ENCODE results near the gene ACER2. TPM values are rescaled to one million over a fixed set of nuclear protein-coding genes. Genes with fewer than 3 reads are reported as not detected.
"Not testable (repeated sequence)": the region's sequence is repeated elsewhere in the genome, so short reads cannot be mapped to it uniquely, and the experiment has no call there.

ACER2 gene
- total RNA-seq, 1 experiment from 2014 or later = 8.8 TPM

GRCh38 chr9:19431361-19432171 lies 22.8 kb downstream of the ACER2 start (continued):
- no peak for TF ChIP-seq IRF1 (CRISPR knock-in tag; IDR thresholded peaks at IDR 0.05)
- TF ChIP-seq, protein P1, sequence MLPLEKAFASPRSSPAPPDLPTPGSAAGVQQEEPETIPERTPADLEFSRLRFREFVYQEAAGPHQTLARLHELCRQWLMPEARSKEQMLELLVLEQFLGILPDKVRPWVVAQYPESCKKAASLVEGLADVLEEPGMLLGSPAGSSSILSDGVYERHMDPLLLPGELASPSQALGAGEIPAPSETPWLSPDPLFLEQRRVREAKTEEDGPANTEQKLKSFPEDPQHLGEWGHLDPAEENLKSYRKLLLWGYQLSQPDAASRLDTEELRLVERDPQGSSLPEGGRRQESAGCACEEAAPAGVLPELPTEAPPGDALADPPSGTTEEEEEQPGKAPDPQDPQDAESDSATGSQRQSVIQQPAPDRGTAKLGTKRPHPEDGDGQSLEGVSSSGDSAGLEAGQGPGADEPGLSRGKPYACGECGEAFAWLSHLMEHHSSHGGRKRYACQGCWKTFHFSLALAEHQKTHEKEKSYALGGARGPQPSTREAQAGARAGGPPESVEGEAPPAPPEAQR (CRISPR knock-in tag; IDR thresholded peaks at IDR 0.05) = no peak

DNA sequence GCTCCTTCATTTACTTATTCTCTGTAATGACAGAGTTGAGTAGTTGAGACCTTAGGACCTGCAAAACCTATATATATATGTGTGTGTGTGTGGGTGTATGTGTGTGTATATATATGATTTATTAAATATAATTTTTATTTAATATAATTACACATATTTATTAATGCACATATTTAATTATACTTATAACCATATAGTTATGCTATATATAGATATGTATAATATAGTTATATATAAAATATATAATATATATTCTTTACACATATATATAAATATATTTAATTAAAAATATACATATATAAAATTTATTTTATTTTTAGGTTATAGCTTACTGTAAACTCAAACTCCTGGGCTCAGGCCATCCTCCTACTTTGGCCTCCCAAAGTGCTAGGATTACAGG lies 23.7 kb downstream of the ACER2 start:
- POLR2A ChIA-PET = interaction anchor here (0.7 kb wide), 1 partner anchor 21 kb away, joined by 3 read pairs; no protein-coding TSS in a partner anchor
- CTCF ChIA-PET = no interaction called here
- H3K27me3 Mint-ChIP-seq (ENCODE audit: low read depth) = no peaks in the 10 kb centered on the region
- DNase-seq (ENCODE audit: low spot score) (no peak), ATAC-seq (no peak)
- no peak overlapping the region for H3K27ac Mint-ChIP-seq
- peaks cover 33% of the 10 kb centered on the region for H3K36me3 Mint-ChIP-seq
- H3K4me1 Mint-ChIP-seq = peaks cover 7% of the 10 kb centered on the region
- no peak overlapping the region for H3K4me3 Mint-ChIP-seq
- peaks cover 14% of the 10 kb centered on the region for H3K9me3 Mint-ChIP-seq
- TF ChIP-seq, protein P2, sequence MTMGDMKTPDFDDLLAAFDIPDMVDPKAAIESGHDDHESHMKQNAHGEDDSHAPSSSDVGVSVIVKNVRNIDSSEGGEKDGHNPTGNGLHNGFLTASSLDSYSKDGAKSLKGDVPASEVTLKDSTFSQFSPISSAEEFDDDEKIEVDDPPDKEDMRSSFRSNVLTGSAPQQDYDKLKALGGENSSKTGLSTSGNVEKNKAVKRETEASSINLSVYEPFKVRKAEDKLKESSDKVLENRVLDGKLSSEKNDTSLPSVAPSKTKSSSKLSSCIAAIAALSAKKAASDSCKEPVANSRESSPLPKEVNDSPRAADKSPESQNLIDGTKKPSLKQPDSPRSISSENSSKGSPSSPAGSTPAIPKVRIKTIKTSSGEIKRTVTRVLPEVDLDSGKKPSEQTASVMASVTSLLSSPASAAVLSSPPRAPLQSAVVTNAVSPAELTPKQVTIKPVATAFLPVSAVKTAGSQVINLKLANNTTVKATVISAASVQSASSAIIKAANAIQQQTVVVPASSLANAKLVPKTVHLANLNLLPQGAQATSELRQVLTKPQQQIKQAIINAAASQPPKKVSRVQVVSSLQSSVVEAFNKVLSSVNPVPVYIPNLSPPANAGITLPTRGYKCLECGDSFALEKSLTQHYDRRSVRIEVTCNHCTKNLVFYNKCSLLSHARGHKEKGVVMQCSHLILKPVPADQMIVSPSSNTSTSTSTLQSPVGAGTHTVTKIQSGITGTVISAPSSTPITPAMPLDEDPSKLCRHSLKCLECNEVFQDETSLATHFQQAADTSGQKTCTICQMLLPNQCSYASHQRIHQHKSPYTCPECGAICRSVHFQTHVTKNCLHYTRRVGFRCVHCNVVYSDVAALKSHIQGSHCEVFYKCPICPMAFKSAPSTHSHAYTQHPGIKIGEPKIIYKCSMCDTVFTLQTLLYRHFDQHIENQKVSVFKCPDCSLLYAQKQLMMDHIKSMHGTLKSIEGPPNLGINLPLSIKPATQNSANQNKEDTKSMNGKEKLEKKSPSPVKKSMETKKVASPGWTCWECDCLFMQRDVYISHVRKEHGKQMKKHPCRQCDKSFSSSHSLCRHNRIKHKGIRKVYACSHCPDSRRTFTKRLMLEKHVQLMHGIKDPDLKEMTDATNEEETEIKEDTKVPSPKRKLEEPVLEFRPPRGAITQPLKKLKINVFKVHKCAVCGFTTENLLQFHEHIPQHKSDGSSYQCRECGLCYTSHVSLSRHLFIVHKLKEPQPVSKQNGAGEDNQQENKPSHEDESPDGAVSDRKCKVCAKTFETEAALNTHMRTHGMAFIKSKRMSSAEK (CRISPR knock-in tag; IDR thresholded peaks at IDR 0.05; ENCODE audit: borderline replicate concordance) = no peak
- TF ChIP-seq JUN (CRISPR knock-in tag; IDR thresholded peaks at IDR 0.05) = no peak
- TF ChIP-seq HMGA2 (CRISPR knock-in tag; IDR thresholded peaks at IDR 0.05) = peak; percentile 91
- no peak for TF ChIP-seq GABPB1 (CRISPR knock-in tag; IDR thresholded peaks at IDR 0.05)

DNA sequence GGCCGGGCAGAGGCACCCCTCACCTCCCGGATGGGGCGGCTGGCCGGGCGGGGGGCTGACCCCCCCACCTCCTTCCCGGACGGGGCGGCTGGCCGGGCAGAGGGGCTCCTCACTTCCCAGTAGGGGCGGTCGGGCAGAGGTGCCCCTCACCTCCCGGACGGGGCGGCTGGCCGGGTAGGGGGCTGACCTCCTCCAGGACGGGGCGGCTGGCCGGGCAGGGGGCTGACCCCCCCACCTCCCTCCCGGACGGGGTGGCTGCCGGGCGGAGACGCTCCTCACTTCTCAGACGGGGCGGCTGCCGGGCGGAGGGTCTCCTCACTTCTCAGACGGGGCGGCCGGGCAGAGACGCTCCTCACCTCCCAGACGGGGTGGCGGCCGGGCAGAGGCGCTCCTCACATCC lies 24.9 kb downstream of the ACER2 start:
- peaks cover 39% of the 10 kb centered on the region for H3K36me3 Mint-ChIP-seq
- ATAC-seq; CTCF ChIA-PET; H3K4me1 Mint-ChIP-seq; DNase-seq (ENCODE audit: low spot score); H3K27ac Mint-ChIP-seq; H3K4me3 Mint-ChIP-seq; H3K27me3 Mint-ChIP-seq (ENCODE audit: low read depth); POLR2A ChIA-PET: not testable (repeated sequence)
- H3K9me3 Mint-ChIP-seq = peaks cover 14% of the 10 kb centered on the region

DNA sequence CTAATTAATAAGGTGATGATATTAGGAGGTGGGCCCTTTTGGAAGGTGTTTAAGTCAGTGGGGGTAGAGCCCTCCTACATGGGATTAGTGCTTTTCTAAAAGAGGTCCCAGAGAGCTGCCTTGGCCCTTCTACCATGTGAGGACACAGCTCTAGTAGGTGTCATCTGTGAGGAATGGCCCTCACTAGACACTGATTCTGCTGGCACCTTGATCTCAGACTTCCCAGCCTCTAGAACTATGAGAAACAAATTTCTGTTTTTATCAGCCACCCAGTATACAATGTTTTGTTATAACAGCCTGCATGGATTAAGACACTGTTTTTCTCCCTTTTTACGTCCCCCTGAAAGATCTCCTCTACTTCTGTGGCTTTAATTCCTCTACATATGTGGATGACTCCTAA lies 31.6 kb downstream of the ACER2 start:
- no peak for ATAC-seq
- Mint-ChIP-seq H3K4me1 (peaks cover 16% of the 10 kb centered on the region), H3K4me3 (no peak overlapping the region), H3K9me3 (peaks cover under 1% of the 10 kb centered on the region), H3K27me3 (ENCODE audit: low read depth) (no peaks in the 10 kb centered on the region), H3K27ac (peak overlapping the region; percentile 0; the same call in 1 of the 2 replicates), H3K36me3 (peaks cover 38% of the 10 kb centered on the region)
- ChIA-PET POLR2A (interaction anchor here (0.7 kb wide), 1 partner anchor 833 kb away, joined by 3 read pairs; no protein-coding TSS in a partner anchor), CTCF (interaction anchor here (5.8 kb wide), 1 partner anchor 25 kb away, joined by 31 read pairs; no protein-coding TSS in a partner anchor)
- DNase-seq (ENCODE audit: low spot score) = no peak
- TF ChIP-seq, protein P3, sequence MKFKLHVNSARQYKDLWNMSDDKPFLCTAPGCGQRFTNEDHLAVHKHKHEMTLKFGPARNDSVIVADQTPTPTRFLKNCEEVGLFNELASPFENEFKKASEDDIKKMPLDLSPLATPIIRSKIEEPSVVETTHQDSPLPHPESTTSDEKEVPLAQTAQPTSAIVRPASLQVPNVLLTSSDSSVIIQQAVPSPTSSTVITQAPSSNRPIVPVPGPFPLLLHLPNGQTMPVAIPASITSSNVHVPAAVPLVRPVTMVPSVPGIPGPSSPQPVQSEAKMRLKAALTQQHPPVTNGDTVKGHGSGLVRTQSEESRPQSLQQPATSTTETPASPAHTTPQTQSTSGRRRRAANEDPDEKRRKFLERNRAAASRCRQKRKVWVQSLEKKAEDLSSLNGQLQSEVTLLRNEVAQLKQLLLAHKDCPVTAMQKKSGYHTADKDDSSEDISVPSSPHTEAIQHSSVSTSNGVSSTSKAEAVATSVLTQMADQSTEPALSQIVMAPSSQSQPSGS (CRISPR knock-in tag; IDR thresholded peaks at IDR 0.05; ENCODE audit: borderline replicate concordance, low read depth) = no peak
- TF ChIP-seq TEAD4 (CRISPR knock-in tag; IDR thresholded peaks at IDR 0.05) (no peak), TCF7 (CRISPR knock-in tag; IDR thresholded peaks at IDR 0.05; ENCODE audit: low read depth) (no peak), ELF4 (CRISPR knock-in tag; IDR thresholded peaks at IDR 0.05; ENCODE audit: low read depth) (no peak), JUN (CRISPR knock-in tag; IDR thresholded peaks at IDR 0.05) (no peak), ETV6 (CRISPR knock-in tag; IDR thresholded peaks at IDR 0.05) (no peak)
- TF ChIP-seq, protein P4, sequence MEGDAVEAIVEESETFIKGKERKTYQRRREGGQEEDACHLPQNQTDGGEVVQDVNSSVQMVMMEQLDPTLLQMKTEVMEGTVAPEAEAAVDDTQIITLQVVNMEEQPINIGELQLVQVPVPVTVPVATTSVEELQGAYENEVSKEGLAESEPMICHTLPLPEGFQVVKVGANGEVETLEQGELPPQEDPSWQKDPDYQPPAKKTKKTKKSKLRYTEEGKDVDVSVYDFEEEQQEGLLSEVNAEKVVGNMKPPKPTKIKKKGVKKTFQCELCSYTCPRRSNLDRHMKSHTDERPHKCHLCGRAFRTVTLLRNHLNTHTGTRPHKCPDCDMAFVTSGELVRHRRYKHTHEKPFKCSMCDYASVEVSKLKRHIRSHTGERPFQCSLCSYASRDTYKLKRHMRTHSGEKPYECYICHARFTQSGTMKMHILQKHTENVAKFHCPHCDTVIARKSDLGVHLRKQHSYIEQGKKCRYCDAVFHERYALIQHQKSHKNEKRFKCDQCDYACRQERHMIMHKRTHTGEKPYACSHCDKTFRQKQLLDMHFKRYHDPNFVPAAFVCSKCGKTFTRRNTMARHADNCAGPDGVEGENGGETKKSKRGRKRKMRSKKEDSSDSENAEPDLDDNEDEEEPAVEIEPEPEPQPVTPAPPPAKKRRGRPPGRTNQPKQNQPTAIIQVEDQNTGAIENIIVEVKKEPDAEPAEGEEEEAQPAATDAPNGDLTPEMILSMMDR (IDR thresholded peaks at IDR 0.05) = no peak
- TF ChIP-seq, protein P1 (CRISPR knock-in tag; IDR thresholded peaks at IDR 0.05) = no peak
- TF ChIP-seq, protein P5, sequence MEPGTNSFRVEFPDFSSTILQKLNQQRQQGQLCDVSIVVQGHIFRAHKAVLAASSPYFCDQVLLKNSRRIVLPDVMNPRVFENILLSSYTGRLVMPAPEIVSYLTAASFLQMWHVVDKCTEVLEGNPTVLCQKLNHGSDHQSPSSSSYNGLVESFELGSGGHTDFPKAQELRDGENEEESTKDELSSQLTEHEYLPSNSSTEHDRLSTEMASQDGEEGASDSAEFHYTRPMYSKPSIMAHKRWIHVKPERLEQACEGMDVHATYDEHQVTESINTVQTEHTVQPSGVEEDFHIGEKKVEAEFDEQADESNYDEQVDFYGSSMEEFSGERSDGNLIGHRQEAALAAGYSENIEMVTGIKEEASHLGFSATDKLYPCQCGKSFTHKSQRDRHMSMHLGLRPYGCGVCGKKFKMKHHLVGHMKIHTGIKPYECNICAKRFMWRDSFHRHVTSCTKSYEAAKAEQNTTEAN (CRISPR knock-in tag; IDR thresholded peaks at IDR 0.05) = no peak
